Fibroblast of the aortic adventitia (primary cell): Measurements from ENCODE around the gene LRRC1. TPM values are rescaled to one million over a fixed set of nuclear protein-coding genes. Genes with fewer than 3 reads are reported as not detected.

Source experiments
- DNase-seq: peaks from one replicate; pipeline ENCODE4 v3.0.0-alpha.2; 2010; ENCODE audit warnings: low read depth
- H3K4me3 ChIP-seq: 2 replicates; pipeline ENCODE4 v1.5.1; 2011; ENCODE audit warnings: low read depth, mild to moderate bottlenecking, control low read depth, low read length, moderate library complexity
- total RNA-seq: library from RNA; depleted of rRNA; stranded (reverse); fragments of >200 nt; gene quantifications from 2 replicates; pipeline ENCODE4 v1.2.3, GENCODE V29; 2012; ENCODE audit warnings: low replicate concordance
- TF ChIP-seq, protein P1 (sequence below): IDR thresholded peaks from 2 replicates; pipeline ENCODE4 v1.5.1; 2011; ENCODE audit warnings: mild to moderate bottlenecking, low read length, control low read depth, inconsistent platforms; ENCODE audit not compliant: insufficient read depth

The LRRC1 gene
- total RNA-seq, 1 donor: 8.3 TPM

DNA sequence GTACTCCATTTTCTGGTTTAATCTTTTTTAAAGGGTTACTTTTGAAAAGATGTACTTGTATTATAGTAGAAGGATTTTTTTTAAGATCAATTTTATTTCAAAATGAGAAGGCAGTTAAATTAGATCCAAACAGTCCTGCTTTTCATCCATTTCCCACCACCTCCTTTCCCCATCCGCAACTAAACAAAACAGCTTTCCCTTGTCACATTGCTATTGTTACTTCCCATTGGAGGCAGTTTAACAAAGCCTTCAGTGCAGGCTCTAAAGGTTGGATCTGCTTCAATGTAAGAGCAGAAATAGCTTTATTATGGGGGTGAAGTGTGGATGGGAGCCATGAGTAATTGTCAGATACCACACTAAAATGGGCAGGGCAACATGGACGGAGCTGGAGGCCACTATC lies 65.7 kb downstream of the LRRC1 start:
- TF ChIP-seq, protein P1, sequence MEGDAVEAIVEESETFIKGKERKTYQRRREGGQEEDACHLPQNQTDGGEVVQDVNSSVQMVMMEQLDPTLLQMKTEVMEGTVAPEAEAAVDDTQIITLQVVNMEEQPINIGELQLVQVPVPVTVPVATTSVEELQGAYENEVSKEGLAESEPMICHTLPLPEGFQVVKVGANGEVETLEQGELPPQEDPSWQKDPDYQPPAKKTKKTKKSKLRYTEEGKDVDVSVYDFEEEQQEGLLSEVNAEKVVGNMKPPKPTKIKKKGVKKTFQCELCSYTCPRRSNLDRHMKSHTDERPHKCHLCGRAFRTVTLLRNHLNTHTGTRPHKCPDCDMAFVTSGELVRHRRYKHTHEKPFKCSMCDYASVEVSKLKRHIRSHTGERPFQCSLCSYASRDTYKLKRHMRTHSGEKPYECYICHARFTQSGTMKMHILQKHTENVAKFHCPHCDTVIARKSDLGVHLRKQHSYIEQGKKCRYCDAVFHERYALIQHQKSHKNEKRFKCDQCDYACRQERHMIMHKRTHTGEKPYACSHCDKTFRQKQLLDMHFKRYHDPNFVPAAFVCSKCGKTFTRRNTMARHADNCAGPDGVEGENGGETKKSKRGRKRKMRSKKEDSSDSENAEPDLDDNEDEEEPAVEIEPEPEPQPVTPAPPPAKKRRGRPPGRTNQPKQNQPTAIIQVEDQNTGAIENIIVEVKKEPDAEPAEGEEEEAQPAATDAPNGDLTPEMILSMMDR: no peak
- DNase-seq: no peak
- no peak overlapping the region for H3K4me3 ChIP-seq

DNA sequence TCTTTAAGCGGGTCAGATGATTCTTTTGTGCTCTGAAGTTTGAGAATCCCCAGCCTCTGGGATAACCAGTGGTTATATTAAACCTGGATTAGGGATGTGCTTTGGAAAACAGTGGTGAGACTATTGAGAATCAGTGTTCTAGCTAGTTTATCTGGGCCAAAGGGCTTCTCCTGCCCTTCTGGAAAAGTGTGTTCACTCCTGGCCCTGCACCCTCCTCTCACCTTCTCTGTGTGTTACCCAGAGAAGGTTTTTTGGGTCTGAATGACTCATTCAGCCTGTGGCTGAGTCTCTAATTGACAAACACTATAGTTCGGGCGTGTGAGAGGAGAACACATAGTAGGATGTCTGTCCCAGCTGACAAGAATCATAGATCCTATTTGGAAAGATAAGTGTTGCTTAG lies 66.7 kb downstream of the LRRC1 start:
- no peak overlapping the region for H3K4me3 ChIP-seq
- no peak for DNase-seq
- TF ChIP-seq, protein P1: no peak

- H3K4me3 ChIP-seq: no peak overlapping the region
- peak; percentile 72 for DNase-seq
- TF ChIP-seq, protein P1: no peak
These were observed 68.1 kb downstream of the LRRC1 start for GRCh38 chr6:53862662-53863462.

GRCh38 chr6:53864781-53865180 lies 70.0 kb downstream of the LRRC1 start:
- TF ChIP-seq, protein P1: no peak
- H3K4me3 ChIP-seq: no peak overlapping the region
- no peak for DNase-seq

DNA sequence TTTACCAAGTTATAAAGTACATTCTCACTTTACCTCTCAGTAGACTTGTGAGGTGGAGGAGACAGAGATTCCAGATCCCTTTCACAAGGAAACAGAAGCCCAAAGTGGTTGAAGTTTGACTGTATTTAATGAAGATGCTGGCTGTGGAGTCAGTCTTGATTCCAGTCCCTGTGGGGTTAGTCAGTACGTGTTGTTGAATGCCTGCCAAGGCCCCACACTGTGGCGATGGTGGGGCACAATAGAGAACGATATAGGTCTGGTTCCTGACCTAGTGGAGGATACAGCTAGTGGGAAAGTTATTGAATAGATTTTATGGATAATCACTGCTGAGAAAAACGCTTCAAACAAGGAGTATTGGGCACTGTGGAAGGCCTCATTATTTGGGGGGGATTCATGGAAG lies 71.4 kb downstream of the LRRC1 start:
- DNase-seq: no peak
- TF ChIP-seq, protein P1: no peak
- H3K4me3 ChIP-seq: no peak overlapping the region

DNA sequence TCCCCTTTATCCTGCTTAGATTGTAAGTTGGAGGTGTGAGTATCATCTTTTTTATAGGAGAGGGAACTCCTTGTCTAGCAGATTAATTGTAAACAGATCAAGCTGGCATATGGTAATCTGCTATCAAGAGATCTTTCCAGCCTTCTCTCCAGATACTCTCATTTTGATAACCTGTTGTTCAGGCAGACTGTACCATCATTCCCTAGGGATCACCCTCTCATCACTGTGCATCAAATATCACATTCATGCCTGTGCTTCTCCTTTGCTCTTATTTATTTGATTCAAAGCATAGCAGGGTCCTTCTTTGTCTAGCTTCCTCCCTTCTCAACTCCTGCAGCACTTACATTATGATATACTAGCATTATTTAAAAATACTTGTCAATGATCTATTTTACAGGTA lies 73.8 kb downstream of the LRRC1 start:
- TF ChIP-seq, protein P1: no peak
- H3K4me3 ChIP-seq: no peak overlapping the region
- DNase-seq: no peak

DNA sequence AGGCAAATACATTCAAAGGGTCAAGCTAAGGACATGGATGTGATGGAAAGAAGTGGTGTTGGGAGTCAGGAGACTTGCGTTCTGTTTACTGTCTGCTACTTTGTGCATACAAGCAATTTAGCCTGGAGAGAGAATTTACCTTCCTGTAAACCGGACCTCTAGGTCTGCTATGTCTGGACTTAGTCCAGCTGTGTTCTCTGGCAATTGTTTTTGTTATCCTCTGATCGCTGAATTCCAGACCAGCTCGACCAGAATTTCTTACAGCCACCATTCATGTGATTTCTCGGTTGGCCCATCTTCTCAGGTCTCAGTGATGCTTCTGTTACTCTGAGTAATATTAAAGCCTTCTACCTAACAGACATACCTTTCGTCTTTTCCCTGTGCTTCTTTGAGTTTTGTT lies 75.2 kb downstream of the LRRC1 start:
- no peak for DNase-seq
- TF ChIP-seq, protein P1: no peak
- no peak overlapping the region for H3K4me3 ChIP-seq
